Calu3 (cell line): ENCODE results near the gene RAB19. TPM values are rescaled to one million over a fixed set of nuclear protein-coding genes. Genes with fewer than 3 reads are reported as not detected.

Source experiments
- BruUV-seq: library from RNA; stranded (reverse); fragments of 400-500 nt; replicated peaks from 2 replicates; lab custom pipeline; 2021; lab: Mats Ljungman, UMichigan
- CTCF ChIA-PET: fragments of 300-600 bp; sonication (Branson Sonifier 250); formaldehyde crosslinking; loops from one replicate; lab custom pipeline; 2022; ENCODE audit warnings: antibody characterized with exemption; lab: Charles Lee
- DNase-seq: peaks from one replicate; pipeline ENCODE4 v3.0.0; 2022
- H3K27ac Mint-ChIP-seq: one replicate; pipeline ENCODE4 v1.8.0; 2022; ENCODE audit warnings: mixed read lengths; ENCODE audit not compliant: unreplicated experiment
- H3K27me3 Mint-ChIP-seq: one replicate; pipeline ENCODE4 v1.8.0; 2022; ENCODE audit warnings: mixed read lengths; ENCODE audit not compliant: unreplicated experiment
- H3K36me3 Mint-ChIP-seq: one replicate; pipeline ENCODE4 v1.8.0; 2022; ENCODE audit warnings: mild to moderate bottlenecking, moderate library complexity, mixed read lengths; ENCODE audit not compliant: insufficient read depth, unreplicated experiment
- H3K4me1 Mint-ChIP-seq: one replicate; pipeline ENCODE4 v1.8.0; 2022; ENCODE audit warnings: mild to moderate bottlenecking, low read depth, mixed read lengths; ENCODE audit not compliant: unreplicated experiment
- H3K4me3 Mint-ChIP-seq: one replicate; pipeline ENCODE4 v1.8.0; 2022; ENCODE audit warnings: mild to moderate bottlenecking, low read depth, moderate library complexity, mixed read lengths; ENCODE audit not compliant: unreplicated experiment
- H3K9me3 Mint-ChIP-seq: one replicate; pipeline ENCODE4 v1.8.0; 2022; ENCODE audit warnings: low read depth, mixed read lengths; ENCODE audit not compliant: unreplicated experiment
- intact Hi-C: fragments of 100-400 bp; cut with micrococcal nuclease; formaldehyde crosslinking; loops from one replicate; pipeline ENCODE4 v1.10.0; 2022; ENCODE audit not compliant: unreplicated experiment
- total RNA-seq: library from RNA; stranded (reverse); gene quantifications from 2 replicates; pipeline ENCODE4 v1.2.3, GENCODE V29; 2022
- TF ChIP-seq, protein P1 (sequence below): fragments of 200-600 bp; IDR thresholded peaks from one replicate; pipeline ENCODE4 v1.8.0; 2022; ENCODE audit warnings: antibody characterized with exemption; ENCODE audit not compliant: unreplicated experiment

The RAB19 gene
- total RNA-seq, 1 experiment from 2014 or later, result 4.7 TPM

GRCh38 chr7:140390034-140390433 is 13.8 kb upstream of the RAB19 start:
- Mint-ChIP-seq H3K27me3 (no peaks in the 10 kb centered on the region), H3K4me1 (no peaks in the 10 kb centered on the region)

DNA sequence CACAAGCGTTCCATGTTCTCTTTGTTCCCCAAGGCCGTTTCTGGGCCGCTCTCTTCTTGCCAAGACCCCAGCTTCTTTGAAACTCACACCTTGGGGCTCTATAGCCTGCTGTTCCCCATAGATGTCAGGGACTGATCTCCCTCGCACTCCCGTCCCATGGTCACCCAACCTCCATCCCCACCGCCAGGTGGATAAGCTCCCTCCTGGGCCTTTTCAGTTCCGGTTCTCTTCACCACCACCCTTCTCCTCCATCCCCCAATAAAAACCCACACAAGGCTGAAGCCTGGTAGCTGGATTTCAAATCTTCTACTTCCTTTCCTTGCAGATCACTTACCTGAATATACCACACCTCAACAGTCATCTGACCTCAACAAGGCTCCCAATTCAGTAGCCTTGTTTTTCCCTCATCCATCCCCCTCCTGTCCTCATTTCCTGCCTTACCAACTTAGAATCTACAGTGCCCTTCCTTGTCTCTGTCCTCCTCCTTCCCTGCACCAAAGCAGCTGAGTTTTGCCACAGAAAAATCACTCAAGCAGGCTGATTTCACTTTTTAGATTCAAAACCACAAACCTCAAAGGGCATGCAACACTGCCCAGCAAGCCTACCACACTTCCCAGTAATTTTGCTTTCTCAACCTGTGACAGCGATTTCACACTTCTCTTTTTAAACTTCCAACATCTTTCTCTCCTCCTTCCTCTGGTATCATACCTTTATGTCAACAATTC is 13.2 kb upstream of the RAB19 start:
- Mint-ChIP-seq H3K9me3 (no peaks in the 10 kb centered on the region), H3K4me1 (no peaks in the 10 kb centered on the region), H3K36me3 (peaks cover 6% of the 10 kb centered on the region), H3K27me3 (no peaks in the 10 kb centered on the region), H3K27ac (no peak overlapping the region), H3K4me3 (no peak overlapping the region)
- TF ChIP-seq, protein P1, sequence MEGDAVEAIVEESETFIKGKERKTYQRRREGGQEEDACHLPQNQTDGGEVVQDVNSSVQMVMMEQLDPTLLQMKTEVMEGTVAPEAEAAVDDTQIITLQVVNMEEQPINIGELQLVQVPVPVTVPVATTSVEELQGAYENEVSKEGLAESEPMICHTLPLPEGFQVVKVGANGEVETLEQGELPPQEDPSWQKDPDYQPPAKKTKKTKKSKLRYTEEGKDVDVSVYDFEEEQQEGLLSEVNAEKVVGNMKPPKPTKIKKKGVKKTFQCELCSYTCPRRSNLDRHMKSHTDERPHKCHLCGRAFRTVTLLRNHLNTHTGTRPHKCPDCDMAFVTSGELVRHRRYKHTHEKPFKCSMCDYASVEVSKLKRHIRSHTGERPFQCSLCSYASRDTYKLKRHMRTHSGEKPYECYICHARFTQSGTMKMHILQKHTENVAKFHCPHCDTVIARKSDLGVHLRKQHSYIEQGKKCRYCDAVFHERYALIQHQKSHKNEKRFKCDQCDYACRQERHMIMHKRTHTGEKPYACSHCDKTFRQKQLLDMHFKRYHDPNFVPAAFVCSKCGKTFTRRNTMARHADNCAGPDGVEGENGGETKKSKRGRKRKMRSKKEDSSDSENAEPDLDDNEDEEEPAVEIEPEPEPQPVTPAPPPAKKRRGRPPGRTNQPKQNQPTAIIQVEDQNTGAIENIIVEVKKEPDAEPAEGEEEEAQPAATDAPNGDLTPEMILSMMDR, result no peak
- DNase-seq, result no peak
- intact Hi-C loops, result no loop called here
- BruUV-seq, result no TSS peak
- CTCF ChIA-PET, result no interaction called here

More at GRCh38 chr7:140390034-140390433, 13.8 kb upstream of the RAB19 start:
- Mint-ChIP-seq H3K36me3 (peaks cover 6% of the 10 kb centered on the region), H3K4me3 (no peak overlapping the region), H3K27ac (no peak overlapping the region), H3K9me3 (no peaks in the 10 kb centered on the region)
- no peak for DNase-seq
- no TSS peak for BruUV-seq
- intact Hi-C loops, result no loop called here
- TF ChIP-seq, protein P1, result no peak
- CTCF ChIA-PET, result no interaction called here

- Mint-ChIP-seq H3K27me3 (no peaks in the 10 kb centered on the region), H3K9me3 (no peaks in the 10 kb centered on the region), H3K4me1 (peaks cover 8% of the 10 kb centered on the region), H3K4me3 (no peak overlapping the region), H3K36me3 (peaks cover 12% of the 10 kb centered on the region), H3K27ac (no peak overlapping the region)
- intact Hi-C loops, result no loop called here
- CTCF ChIA-PET, result no interaction called here
- BruUV-seq, result no TSS peak
- TF ChIP-seq, protein P1, result no peak
- no peak for DNase-seq
Observed at GRCh38 chr7:140391634-140392033, 12.2 kb upstream of the RAB19 start.

DNA sequence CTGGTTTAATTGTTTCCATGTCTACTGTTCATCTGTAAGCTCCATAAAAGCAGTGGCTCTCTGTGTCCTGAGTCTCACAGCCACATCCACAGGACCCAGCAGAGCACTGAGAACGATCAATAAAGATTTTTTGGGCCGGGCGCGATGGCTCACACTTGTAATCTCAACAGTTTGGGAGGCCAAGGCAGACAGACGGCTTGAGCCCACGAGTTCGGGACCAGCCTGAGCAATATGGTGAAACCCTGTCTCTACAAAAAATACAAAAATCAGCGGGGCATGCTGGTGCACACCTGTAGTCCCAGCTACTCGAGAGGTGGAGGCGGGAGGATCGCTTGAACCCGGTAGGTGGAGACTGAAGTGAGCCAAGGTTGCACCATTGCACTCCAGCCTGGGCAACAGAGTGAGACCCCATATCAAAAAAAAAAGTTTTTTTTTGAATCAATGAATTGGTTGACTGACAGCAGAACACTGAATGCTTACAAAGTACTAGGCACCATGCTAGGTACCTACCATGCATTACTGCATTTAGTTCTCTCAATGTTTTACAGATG is 10.0 kb upstream of the RAB19 start:
- Mint-ChIP-seq H3K9me3 (no peaks in the 10 kb centered on the region), H3K36me3 (peaks cover 24% of the 10 kb centered on the region), H3K27ac (no peak overlapping the region), H3K4me3 (no peak overlapping the region), H3K27me3 (no peaks in the 10 kb centered on the region), H3K4me1 (peaks cover 10% of the 10 kb centered on the region)
- DNase-seq, result no peak
- intact Hi-C loops, result no loop called here
- BruUV-seq, result no TSS peak
- TF ChIP-seq, protein P1, result no peak
- CTCF ChIA-PET, result no interaction called here
